Ishikawa (cell line): ENCODE results near the gene MRPS15.

ENCODE experiments used
- CEBPB ChIP-seq: IDR thresholded peaks from 2 replicates; pipeline ENCODE4 v1.6.1; 2012
- EP300 ChIP-seq: IDR thresholded peaks from 2 replicates; pipeline ENCODE4 v1.6.1; 2012; ENCODE audit warnings: borderline replicate concordance
- RAD21 ChIP-seq: IDR thresholded peaks from 2 replicates; pipeline ENCODE4 v1.6.1; 2012; ENCODE audit warnings: low read depth
- REST ChIP-seq: IDR thresholded peaks from 2 replicates; pipeline ENCODE4 v1.6.1; 2012; ENCODE audit warnings: low read depth, mild to moderate bottlenecking
- TAF1 ChIP-seq: IDR thresholded peaks from 2 replicates; pipeline ENCODE4 v1.6.1; 2012; ENCODE audit warnings: low read depth, mild to moderate bottlenecking
- TEAD4 ChIP-seq: IDR thresholded peaks from 2 replicates; pipeline ENCODE4 v1.6.1; 2012

GRCh38 chr1:36406440-36406839 lies 57.7 kb downstream of the MRPS15 start:
- no peak for TF ChIP-seq TEAD4
- TF ChIP-seq TAF1, result no peak
- no peak for TF ChIP-seq RAD21
- no peak for TF ChIP-seq EP300
- TF ChIP-seq CEBPB, result no peak
- no peak for TF ChIP-seq REST
